Measurements from ENCODE around the gene OSMR.
"Not testable (repeated sequence)": the region's sequence is repeated elsewhere in the genome, so short reads cannot be mapped to it uniquely, and the experiment has no call there.

Gene OSMR

DNA sequence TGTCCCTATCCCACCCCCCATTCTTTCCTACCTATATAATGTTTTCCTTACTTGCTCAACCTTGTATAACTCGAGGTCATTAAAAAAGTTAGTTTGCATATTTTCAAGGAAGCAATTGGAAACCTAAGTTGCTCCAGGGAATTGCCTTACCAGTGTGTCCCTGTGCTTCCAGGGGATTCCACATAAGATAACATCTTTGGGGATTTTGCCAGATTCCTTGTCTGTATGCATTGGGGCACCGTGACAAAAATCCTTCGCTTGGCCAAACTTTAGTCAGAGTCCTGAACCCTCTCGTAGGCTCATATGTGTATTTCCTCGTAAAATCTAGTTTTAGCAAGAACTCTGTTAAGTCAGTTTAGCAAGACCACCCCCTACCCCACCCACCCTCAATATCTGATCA is 14.7 kb upstream of the OSMR start:
- DNase-seq (ENCODE audit: low spot score) = no peak

DNA sequence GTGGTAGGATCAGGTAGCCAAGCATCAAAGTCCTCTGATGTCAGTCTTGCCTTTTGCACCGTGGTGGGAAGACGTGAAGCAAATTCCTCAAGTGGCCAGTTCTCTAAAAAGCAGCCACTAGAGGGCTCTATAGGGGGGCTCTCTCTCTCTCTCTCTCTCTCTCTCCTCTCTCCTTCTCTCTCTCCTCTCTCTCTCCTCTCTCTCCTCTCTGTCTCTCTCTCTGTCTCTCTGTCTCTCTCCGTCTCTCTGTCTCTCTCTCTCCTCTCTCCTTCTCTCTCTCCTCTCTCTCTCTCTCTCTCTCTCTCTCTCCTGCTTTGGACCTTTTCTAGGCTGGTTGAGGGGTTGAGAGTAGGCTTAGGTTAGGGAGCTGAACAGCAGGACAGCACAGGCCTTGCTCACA is 13.9 kb upstream of the OSMR start:
- DNase-seq (ENCODE audit: low spot score) = peak; percentile 32

DNA sequence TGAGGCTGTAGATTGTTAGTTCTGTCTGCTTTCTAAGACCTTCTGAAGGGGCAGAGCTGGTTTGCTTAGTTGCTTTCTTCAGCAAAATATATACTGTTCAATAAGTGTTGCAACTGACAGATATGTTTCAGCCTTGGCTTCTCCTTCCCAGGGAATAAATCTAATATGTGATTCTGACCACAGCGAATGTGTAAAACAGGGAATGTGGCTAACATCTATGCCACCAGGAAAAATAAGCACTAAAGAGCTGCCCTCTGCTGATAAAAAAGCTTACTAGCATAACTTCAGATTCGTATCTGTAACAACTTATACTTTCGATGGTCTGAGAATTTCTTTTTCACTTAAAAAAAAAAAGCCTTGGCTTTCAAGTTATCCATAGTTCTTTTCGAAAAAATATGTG is 13.0 kb upstream of the OSMR start:
- DNase-seq (ENCODE audit: low spot score) = no peak

DNA sequence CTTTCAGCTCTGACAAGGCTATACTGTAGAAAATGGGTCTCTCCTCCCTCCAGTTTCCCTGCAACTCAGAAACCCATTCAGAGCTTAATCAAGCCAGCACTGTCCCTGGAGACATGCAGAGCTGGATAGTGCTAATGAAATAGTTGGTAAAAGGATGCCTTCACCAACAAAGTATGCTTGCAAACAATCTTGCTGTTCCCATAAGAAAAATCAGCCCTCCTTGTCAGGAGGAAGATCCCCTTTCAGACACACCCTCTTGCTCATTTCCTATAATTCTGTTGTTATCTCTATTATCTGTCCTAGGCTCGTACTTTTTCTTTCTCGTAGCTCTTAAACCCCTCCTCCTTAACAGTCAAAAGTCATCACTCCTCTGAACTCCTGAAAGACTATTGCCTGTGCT is 9.9 kb upstream of the OSMR start:
- DNase-seq (ENCODE audit: low spot score) = no peak

DNA sequence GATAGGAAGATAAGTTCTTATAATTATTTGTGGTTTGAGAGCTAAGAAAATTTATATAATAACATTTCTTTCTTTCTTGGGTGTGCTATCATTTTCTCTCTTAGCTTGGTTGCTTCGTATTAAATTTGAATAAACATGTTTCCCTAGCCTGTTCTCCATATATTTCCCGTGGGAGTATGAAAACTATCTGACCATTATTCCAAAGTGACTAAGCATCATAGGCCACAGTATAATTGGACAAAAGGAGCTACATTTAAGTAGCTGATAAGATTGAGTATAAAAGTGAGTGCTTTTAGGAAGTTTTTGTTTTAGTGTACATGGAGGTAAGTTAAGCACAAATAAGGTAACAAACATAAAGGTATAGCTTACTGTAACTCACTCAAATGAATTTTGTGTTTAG is 8.4 kb upstream of the OSMR start:
- DNase-seq (ENCODE audit: low spot score) = no peak

DNA sequence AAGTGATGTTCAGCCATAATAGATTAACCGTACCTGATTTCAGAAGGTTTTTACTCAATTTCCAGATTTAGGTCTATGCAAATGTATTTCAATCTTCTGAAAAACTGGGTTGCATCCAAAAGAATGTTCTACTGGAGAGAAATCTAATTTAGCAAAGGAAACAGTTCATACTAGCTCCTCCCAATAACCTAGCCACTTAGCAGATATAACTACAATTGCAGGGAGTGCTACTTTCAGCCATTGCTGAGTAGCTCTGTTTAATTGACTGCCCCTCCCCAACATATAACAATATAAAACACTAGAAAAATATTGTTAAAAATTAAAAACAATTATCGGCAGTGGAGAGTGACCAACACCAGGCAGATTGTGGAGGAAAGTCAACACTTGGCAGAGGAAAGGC is 7.9 kb upstream of the OSMR start:
- no peak for DNase-seq (ENCODE audit: low spot score)

DNA sequence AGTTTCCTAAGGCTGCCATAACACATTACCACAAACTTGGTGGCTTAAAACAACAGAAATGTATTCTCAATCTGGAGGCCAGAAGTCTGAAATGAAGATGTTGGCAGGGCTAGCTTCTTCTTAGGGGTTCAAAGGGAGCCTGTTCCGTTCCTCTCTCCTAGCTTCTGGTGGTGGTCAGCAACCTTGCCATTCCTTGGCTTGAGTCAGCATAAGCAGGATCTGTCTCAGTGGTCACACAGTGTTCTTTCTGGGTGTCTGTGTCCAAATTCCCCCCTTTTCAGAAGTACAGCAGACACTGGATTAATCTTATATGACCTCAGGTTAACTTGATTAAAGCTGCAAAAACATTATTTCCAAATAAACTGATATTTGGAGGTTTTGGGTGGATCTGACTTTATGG is 2.1 kb upstream of the OSMR start:
- no peak for DNase-seq (ENCODE audit: low spot score)

DNA sequence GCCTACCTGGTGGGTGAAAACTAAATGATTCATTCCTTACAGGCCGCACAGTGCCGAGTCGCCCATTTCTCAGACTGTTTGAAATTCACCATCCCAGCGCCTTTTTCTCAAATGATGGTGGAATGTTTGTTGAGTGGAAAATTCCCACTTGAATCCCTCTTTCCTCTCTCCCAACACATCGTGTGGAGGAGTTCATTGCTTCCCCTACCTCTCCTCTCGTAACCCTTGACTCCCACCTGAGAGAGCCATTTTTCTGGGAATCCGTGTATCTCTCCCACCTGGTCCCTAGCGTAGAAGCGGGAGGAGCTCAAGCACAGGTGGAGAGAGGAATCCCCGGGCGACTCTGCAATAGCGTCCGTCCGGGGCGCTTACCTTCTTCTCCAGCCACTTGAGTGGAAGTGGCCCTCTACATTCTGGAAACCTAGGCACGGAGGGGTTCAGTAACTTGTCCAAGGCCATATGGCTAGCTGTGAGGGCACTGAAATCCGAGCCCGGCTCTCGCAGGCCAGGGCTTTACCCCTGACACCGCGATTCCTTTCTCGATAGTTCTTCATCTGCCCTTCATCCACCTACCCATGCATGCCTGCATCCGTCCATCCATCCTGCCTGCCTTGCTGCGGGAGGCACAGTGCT is 683 bp downstream of the OSMR start:
- no peak for DNase-seq (ENCODE audit: low spot score)

DNA sequence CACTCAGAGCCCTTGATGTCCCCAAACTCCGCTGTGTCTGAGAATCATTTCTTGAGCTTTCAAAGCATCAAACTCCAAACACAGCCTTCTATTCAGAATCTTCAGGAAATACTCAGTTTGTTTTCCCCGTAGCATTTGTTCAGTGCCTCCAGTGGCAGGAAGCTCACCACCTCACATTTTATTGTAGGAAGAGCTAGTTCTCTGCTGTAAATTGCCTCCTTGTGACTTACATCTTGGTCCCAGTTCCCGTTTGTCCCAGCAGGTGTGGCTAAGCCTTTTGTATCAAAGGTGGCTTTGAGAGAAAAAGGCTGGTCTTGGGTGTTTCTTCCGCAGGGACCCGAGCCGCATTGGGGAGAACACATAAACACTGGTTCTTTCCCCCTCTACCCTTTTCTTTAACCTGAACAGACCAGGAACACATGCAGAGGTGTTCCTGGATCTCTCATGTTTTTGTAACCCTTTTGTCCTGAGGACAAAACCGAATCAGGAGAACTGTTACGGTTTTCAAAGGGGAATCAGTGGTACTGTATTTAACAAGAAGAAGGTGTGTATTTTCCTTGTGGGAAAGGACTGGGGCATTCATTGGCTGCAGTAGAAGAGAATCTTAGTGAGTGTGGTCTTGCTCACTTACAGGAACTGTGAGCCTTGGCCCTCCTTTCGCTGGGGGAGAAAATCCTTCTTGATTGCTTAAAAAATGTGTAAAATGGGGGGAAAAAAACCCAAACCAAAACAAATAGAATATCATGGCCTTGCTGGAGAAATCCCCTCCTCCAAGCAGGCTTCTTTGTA is 1.9 kb downstream of the OSMR start:
- no peak for DNase-seq (ENCODE audit: low spot score)

DNA sequence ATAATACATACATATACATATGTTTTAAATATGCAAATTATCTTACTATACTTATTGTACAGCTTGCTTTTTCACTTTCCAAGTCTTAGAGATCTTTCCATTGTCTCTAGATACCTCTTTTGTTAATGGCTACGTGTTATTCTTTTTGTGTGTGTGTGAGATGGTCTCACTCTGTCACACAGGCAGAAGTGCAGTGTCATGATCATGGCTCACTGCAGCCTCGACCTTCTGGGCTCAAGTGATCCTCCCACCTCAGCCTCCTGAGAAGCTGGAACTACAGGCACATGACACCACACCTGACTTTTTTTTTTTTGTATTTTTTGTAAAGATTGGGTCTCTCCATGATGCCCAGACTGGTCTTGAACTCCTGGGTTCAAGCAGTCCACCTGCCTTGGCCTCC is 2.8 kb downstream of the OSMR start:
- no peak for DNase-seq (ENCODE audit: low spot score)

DNA sequence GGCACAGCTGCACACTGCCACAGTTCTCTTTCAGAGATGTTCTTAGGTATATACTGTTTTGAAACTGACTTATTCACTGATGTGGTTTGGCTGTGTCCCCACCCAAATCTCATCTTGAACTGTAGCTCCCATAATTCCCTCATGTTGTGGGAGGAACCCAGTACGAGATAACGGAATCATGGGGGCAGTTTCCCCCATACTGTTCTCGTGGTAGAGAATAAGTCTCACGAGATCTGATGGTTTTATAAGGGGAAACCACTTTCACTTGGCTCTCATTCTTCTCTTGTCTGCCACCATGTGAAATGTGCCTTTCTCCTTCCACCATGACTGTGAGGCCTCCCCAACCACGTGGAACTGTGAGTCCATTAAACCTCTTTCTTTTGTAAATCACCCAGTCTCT is 5.8 kb downstream of the OSMR start:
- DNase-seq (ENCODE audit: low spot score) = not testable (repeated sequence)

DNA sequence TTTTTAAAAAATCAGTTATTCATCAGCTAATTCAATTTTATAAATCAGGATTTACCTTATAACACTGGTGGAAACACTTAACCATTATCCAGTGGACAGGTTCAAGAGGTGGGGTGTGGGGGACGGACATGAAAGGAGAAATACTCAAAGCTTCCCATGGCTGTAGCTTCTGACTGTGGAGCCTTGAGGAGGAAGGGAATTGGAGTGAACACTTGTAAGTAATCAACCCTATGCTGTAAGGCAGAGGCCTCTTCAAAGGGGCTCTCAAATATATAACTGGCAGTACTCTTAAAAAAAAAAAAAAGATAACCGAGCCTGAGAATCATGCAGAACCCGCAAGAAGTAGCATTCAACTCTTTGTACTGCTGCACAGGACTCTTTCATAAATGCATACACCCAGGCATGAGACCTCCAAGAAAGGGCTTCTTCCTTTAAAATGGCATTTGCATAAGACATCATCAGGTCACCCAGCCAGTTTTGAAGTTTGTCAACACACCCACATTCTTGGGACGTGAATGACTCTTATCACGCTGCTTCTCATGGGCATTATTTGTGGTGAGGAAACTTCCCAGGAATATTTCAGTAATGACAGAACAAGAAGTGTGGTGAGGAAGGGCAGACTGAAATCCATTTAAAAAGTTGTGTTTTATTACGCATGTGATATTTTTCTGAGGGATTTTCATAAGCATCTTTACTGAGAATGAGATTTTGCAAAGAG is 8.1 kb downstream of the OSMR start:
- peak; percentile 50 for DNase-seq (ENCODE audit: low spot score)

DNA sequence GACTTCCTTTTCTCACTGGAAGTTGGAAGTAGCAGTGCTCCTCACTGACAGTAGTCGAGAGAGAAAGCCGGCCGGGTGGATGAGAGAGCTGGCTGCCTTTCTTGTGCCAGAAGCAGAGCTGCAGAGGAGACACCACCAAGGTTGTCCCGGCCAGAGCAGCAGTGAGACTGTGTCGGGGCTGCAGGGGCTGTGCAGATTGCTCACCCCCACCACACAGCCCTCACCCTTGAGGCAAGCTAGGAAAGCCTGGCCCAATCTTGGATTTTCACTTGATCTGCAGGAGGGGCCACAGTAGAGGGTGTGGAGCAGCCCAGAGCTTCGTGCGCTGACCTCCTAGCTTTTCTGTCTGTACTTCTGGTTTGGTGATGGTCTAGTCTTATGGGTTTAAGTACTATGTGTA is 9.1 kb downstream of the OSMR start:
- DNase-seq (ENCODE audit: low spot score) = no peak

DNA sequence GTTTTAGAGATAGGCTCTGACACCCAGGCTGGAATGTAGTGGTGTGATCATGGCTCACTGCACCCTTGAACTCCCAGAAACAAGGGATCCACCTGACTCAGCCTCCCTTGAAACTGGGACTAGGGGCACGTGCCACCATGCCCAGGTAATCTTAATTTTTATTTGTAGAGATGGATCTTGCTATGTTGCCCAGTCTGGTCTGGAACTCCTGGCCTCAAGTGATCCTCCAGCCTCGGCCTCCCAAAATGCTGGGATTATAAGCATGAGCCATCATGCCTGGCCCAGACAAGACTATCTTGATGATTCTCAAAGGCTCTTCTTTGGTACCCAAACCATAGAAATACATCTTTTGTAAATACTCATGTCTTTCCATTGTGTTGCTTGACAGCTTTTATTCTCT is 10.8 kb downstream of the OSMR start:
- DNase-seq (ENCODE audit: low spot score) = no peak

DNA sequence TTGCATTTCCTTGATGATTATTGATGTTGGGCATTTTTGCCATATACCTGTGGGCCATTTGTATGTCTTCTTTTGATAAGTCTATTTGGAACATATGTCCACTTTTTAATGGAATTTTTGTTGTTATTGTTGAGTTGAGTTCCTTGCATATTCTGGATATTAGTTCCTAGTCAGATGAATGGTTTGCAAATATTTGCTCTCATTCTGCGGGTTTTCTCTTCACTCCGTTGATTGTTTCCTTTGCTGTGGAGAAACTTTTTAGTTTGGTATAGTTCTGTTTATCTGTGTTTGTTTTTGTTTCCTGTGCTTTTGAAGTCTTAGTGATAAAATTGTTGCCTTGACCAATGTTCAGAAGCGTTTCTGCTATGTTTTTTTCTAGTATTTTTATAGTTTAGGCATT is 13.0 kb downstream of the OSMR start:
- DNase-seq (ENCODE audit: low spot score) = no peak

DNA sequence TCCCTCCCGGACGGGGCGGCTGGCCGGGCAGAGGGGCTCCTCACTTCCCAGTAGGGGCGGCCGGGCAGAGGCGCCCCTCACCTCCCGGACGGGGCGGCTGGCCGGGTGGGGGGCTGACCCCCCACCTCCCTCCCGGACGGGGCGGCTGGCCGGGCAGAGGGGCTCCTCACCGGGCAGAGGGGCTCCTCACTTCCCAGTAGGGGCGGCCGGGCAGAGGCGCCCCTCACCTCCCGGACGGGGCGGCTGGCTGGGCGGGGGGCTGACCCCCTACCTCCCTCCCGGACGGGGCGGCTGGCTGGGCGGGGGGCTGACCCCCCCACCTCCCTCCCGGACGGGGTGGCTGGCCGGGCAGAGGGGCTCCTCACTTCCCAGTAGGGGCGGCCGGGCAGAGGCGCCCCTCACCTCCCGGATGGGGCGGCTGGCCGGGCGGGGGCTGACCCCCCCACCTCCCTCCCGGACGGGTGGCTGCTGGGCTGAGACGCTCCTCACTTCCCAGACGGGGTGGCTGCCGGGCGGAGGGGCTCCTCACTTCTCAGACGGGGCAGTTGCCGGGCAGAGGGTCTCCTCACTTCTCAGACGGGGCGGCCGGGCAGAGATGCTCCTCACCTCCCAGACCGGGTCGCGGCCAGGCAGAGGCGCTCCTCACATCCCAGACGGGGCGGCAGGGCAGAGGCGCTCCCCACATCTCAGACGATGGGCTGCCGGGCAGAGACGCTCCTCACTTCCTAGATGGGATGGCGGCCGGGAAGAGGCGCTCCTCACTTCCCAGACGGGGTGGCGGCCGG is 16.4 kb downstream of the OSMR start:
- not testable (repeated sequence) for DNase-seq (ENCODE audit: low spot score)

DNA sequence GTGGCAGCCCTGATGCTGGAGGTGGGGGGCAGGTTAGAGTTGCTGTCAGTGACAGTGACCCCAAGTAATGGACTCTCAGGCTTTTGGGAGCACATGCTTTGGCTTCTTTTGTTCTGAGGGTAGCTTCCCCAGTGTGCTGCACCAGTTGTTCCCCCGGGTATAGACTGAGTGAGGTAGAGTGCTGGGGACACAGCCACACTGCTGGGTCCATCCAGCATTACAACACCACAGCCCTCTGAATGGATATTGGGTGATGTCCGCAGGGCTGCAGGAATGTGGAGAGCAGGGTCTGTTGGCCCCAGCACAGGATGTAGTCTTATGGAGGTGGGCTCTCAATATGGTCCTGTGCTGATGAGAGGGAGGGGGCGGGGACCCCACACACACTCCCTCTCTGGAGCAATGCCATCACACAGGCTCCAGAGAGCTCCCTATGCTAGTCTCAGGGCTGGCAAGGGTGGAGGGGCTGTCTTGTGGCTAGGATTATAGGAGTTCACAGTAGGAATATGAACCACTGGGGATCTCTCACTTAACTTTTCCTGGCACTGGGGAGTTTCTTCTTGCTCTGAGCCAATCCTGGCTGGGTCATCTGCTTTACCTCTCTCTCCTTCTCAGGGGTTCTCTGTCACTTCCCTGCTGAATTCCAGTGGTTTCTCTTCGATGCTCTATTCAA is 20.7 kb downstream of the OSMR start:
- no peak for DNase-seq (ENCODE audit: low spot score)

DNA sequence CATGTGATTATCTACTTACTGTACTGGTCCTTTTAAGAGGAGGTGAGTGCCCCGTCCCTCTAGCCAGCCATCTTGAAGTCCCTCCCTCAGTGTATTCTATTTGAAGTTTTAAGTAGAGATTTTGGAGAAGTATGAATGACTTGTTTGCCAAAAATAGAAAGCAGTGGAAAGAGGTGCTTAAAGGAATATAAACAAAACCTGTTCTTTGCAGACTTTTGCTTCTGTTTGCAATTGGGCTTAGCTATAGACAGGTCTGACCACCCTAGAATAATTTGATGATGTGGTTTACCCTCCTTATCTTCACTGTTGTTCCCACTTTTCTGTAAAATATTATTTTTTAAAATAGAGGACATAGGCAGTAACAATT is 21.2 kb downstream of the OSMR start:
- no peak for DNase-seq (ENCODE audit: low spot score)

DNA sequence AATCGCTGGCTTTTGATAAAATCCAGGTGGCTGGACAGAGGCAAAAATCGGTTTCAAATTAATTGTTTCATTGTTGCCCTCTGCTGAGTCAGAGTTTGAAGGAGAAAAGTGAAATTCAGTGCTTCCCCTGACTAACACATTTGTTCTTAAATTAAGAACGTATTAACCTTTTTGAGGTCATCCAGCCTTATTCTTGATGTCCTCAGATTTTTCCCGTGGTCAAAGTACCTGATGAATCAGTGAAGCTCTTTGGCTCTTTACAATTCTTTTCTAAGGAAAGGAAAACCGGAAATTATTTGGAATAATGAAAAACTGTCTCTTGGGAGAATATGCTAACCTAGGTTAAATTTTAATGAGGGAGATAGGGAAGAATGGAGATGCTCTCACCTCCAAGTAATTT is 21.6 kb downstream of the OSMR start:
- DNase-seq (ENCODE audit: low spot score) = no peak

DNA sequence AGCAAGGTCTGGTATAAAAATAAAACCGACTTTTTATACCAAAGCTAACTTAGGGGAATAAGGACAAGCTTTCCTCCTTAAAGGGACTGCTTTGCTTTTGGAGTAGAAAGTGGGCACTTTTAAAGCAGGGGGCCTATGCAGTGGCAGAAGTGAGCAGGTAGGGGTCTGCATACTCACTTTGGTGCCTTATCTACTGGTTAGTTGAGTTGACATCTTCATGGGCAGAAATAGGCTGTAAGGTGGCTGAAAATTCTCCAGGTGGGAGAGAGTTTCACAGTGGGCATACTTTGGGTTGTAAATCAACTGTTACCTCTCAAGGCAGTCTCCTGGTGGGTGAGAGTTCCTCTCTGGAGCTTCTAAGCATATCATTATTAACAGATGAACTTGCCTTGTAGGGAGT is 24.8 kb downstream of the OSMR start:
- no peak for DNase-seq (ENCODE audit: low spot score)

DNA sequence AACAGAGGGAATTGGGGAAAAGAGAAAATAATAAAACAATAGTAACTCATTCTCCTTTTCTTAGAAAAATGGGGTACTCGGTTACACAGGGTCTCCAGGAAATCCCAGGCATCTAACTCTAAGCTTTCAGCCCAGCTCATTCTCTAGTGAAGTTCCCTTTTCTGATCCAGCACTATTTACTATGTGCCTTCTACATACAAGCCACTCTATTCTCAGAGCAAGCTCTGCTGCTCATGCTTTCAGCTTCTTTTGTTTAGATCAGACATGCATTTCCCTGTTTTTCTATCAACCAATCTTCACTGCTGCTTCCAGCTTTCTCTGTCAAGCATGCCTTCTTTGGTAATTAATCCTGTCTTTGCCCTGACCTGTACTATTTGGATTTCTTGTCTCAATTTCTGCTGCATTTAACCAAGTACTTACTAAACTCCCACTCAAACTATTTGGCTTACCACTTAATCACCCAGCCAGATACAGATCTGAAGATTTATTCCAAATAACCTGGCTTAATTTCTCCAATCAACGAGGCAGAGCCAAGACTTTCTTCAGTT is 25.3 kb downstream of the OSMR start:
- DNase-seq (ENCODE audit: low spot score) = no peak

Data from LoVo (cell line).